A673 (cell line): ENCODE data around the gene OGFOD1.

ENCODE experiments used
- CTCF ChIP-seq: fragments of 300-800, 200-600 bp; sonication (generic); conservative IDR thresholded peaks from 2 replicates; pipeline ENCODE4 v1.5.1; 2017; ENCODE audit warnings: low read depth, mild to moderate bottlenecking, antibody characterized with exemption, low read length, moderate library complexity, mixed read lengths
- EZH2 ChIP-seq: fragments of 200-600 bp; sonication (generic); IDR thresholded peaks from 2 replicates; pipeline ENCODE4 v1.6.1; 2017; ENCODE audit warnings: borderline replicate concordance, low read depth, mild to moderate bottlenecking, mixed read lengths, antibody characterized with exemption, low read length; ENCODE audit not compliant: poor library complexity, severe bottlenecking

GRCh38 chr16:56425439-56425832 is 25.9 kb upstream of the OGFOD1 start, which contains the start of gene AMFR:
- TF ChIP-seq CTCF (no peak), EZH2 (no peak)
